AG09319 (cell line): ENCODE measurements around the gene FUBP3.

Experiments used
- DNase-seq: peaks from one replicate; pipeline ENCODE4 v3.0.0-alpha.2; 2010; ENCODE audit warnings: low read depth; ENCODE audit errors: extremely low read depth
- CTCF ChIP-seq: IDR thresholded peaks from 2 replicates; pipeline ENCODE4 v1.5.1; 2011; ENCODE audit warnings: low read depth, mild to moderate bottlenecking, inconsistent platforms, low read length, moderate library complexity

FUBP3 gene

GRCh38 chr9:130576176-130576575 lies 3.2 kb upstream of the FUBP3 start:
- no peak for TF ChIP-seq CTCF
- DNase-seq, result no peak

GRCh38 chr9:130579738-130580463 lies 524 bp downstream of the FUBP3 start:
- TF ChIP-seq CTCF, result no peak
- DNase-seq, result no peak

- DNase-seq, result no peak
- no peak for TF ChIP-seq CTCF
Observed at GRCh38 chr9:130581766-130582165, 2.4 kb downstream of the FUBP3 start.

GRCh38 chr9:130583271-130583670 lies 3.9 kb downstream of the FUBP3 start:
- TF ChIP-seq CTCF, result no peak
- DNase-seq, result no peak

GRCh38 chr9:130587921-130588320 lies 8.5 kb downstream of the FUBP3 start:
- no peak for DNase-seq
- TF ChIP-seq CTCF, result no peak

- DNase-seq, result no peak
- no peak for TF ChIP-seq CTCF
Observed at GRCh38 chr9:130588416-130588815, 9.0 kb downstream of the FUBP3 start.

GRCh38 chr9:130589754-130590153 lies 10.4 kb downstream of the FUBP3 start:
- no peak for DNase-seq
- no peak for TF ChIP-seq CTCF
